ENCODE data around the gene COMT.

DNA sequence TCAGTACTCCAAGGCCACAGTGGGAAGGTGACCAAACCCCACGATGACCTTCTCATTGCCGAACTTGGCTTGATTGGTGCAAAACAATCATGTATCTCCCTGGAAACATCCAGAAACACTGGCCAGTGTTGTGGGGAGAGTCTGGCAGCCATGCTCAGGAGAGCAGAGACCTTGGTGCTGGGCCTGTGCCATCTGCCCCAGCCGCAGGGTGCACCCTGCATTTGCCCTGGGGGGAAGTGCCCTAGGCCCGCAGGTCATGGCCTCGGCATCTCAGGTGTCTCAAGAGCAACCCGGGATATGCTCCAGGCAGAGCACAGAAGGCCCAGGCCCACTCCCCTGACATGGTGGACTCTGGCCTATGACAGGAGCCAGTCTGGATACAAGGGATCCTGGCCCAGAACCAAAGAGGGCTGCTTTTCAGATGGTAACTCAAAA is 51.4 kb downstream of the COMT start:
- no peak for TF ChIP-seq EZH2 (IDR thresholded peaks at IDR 0.05)
- no peak for TF ChIP-seq POLR2AphosphoS5 (IDR thresholded peaks at IDR 0.05; ENCODE audit: borderline replicate concordance, low read depth, low read length)
- no peak for TF ChIP-seq FOXP2 (optimal IDR thresholded peaks at IDR 0.05; ENCODE audit: control extremely low read depth, extremely low read length, insufficient read depth)
